Suprapubic skin (tissue), 4 donors: ENCODE data around the gene UGT1A4. TPM values are rescaled to one million over a fixed set of nuclear protein-coding genes. Genes with fewer than 3 reads are reported as not detected.

Experiments
- DNase-seq, 2 donors: peaks; one replicate each; pipeline ENCODE4 v3.0.0-alpha.2; 2019; ENCODE audit warnings: low spot score in 2 of 2
- H3K27ac ChIP-seq: fragments of 200-600 bp; sonication (generic); one replicate; pipeline ENCODE4 v1.5.1; 2019
- H3K27me3 ChIP-seq: fragments of 200-600 bp; sonication (generic); one replicate; pipeline ENCODE4 v1.5.1; 2019
- H3K36me3 ChIP-seq: fragments of 200-600 bp; sonication (generic); one replicate; pipeline ENCODE4 v1.5.1; 2019
- H3K4me1 ChIP-seq: fragments of 200-600 bp; sonication (generic); one replicate; pipeline ENCODE4 v1.5.1; 2019
- H3K4me3 ChIP-seq: fragments of 200-600 bp; sonication (generic); one replicate; pipeline ENCODE4 v1.5.1; 2019; ENCODE audit warnings: mild to moderate bottlenecking
- H3K9me3 ChIP-seq: fragments of 200-600 bp; sonication (generic); one replicate; pipeline ENCODE4 v1.5.1; 2019
- CTCF ChIP-seq, 2 donors: fragments of 200-600 bp in 1 of 2; fragments of 450-650 bp in 1 of 2; sonication (generic) in 1 of 2; IDR thresholded peaks; one replicate each; pipeline ENCODE4 v1.5.1; 2016 to 2019; ENCODE audit warnings: antibody characterized with exemption in 2 of 2, mild to moderate bottlenecking in 1 of 2, moderate library complexity in 1 of 2
- EP300 ChIP-seq: sonication (generic); formaldehyde crosslinking; IDR thresholded peaks from one replicate; pipeline ENCODE4 v1.6.1; 2017; ENCODE audit warnings: antibody characterized with exemption
- POLR2A ChIP-seq, 2 donors: fragments of 450-650 bp; IDR thresholded peaks; one replicate each; pipeline ENCODE4 v1.6.1; 2017; ENCODE audit warnings: antibody characterized with exemption in 2 of 2, mild to moderate bottlenecking in 2 of 2, moderate library complexity in 2 of 2
- POLR2AphosphoS5 ChIP-seq, 3 donors: sonication (generic); formaldehyde crosslinking; IDR thresholded peaks; one replicate each; pipeline ENCODE4 v1.6.1; 2017; ENCODE audit warnings: antibody characterized with exemption in 3 of 3
- WGBS: methylation state at CpG from one replicate; pipeline ENCODE4 v1.1.5; 2018; 5-methylcytosine and 5-hydroxymethylcytosine counted together
- total RNA-seq, 4 donors: library from RNA; depleted of rRNA; stranded (reverse); fragments of >200 nt; gene quantifications; one replicate each; pipeline ENCODE4 v1.1.0, GENCODE V29; 2016

UGT1A4 gene
- total RNA-seq, result 1 to 10 TPM in 3 of 4 donors, not detected in 1; 1.8 to 2.6 (median 2.3) TPM

GRCh38 chr2:233718552-233718951, at the start of gene UGT1A4:
UGT1A4 (plus strand) TSS chr2:233718736; CDS start chr2:233718821, 85 bp downstream.
- WGBS, result 82% methylated on average over 7 of the region's 7 CpGs

GRCh38 chr2:233671290-233672161, 47.0 kb upstream of the UGT1A4 start, which contains the start of gene UGT1A9:
UGT1A9 (plus strand) TSS chr2:233671898; CDS start chr2:233671935, 37 bp downstream.
- Histone ChIP-seq H3K9me3 (no peaks in the 10 kb centered on the region), H3K27me3 (no peaks in the 10 kb centered on the region), H3K4me3 (no peak within 1 kb of the TSS), H3K27ac (no peak within 1 kb of the TSS), H3K36me3 (no peaks in the 10 kb centered on the region), H3K4me1 (no peaks in the 10 kb centered on the region)
- 92% methylated on average over 5 of the region's 5 CpGs for WGBS
- no peak for DNase-seq
- no peak for TF ChIP-seq CTCF (IDR thresholded peaks at IDR 0.05)
- no peak for TF ChIP-seq POLR2A (IDR thresholded peaks at IDR 0.05)
- no peak for TF ChIP-seq EP300
- no peak for TF ChIP-seq POLR2AphosphoS5 (IDR thresholded peaks at IDR 0.05)

More at GRCh38 chr2:233718552-233718951, at the start of gene UGT1A4:
- DNase-seq, result no peak
- H3K36me3 ChIP-seq, result no peaks in the 10 kb centered on the region
- peaks cover 4% of the 10 kb centered on the region for H3K27me3 ChIP-seq
- TF ChIP-seq POLR2A (IDR thresholded peaks at IDR 0.05), result no peak
- TF ChIP-seq CTCF (IDR thresholded peaks at IDR 0.05), result no peak
- TF ChIP-seq POLR2AphosphoS5 (IDR thresholded peaks at IDR 0.05), result no peak
- no peak for TF ChIP-seq EP300
- H3K9me3 ChIP-seq, result no peaks in the 10 kb centered on the region
- H3K4me3 ChIP-seq, result no peak within 1 kb of the TSS
- H3K4me1 ChIP-seq, result no peaks in the 10 kb centered on the region
- no peak within 1 kb of the TSS for H3K27ac ChIP-seq

GRCh38 chr2:233672886-233673285, 45.6 kb upstream of the UGT1A4 start:
- TF ChIP-seq EP300, result no peak
- no peak for TF ChIP-seq POLR2AphosphoS5 (IDR thresholded peaks at IDR 0.05)
- no peak for TF ChIP-seq CTCF (IDR thresholded peaks at IDR 0.05)
- TF ChIP-seq POLR2A (IDR thresholded peaks at IDR 0.05), result no peak
- Histone ChIP-seq H3K4me3 (no peak overlapping the region), H3K36me3 (no peaks in the 10 kb centered on the region), H3K9me3 (no peaks in the 10 kb centered on the region), H3K27me3 (no peaks in the 10 kb centered on the region), H3K27ac (no peak overlapping the region), H3K4me1 (no peaks in the 10 kb centered on the region)
- 87% methylated on average over 3 of the region's 3 CpGs for WGBS
- no peak for DNase-seq

GRCh38 chr2:233673896-233674295, 44.6 kb upstream of the UGT1A4 start:
- no peaks in the 10 kb centered on the region for H3K4me1 ChIP-seq
- H3K4me3 ChIP-seq, result no peak overlapping the region
- no peaks in the 10 kb centered on the region for H3K36me3 ChIP-seq
- TF ChIP-seq POLR2AphosphoS5 (IDR thresholded peaks at IDR 0.05), result no peak
- no peak for TF ChIP-seq CTCF (IDR thresholded peaks at IDR 0.05)
- H3K9me3 ChIP-seq, result no peaks in the 10 kb centered on the region
- no peak for DNase-seq
- no peaks in the 10 kb centered on the region for H3K27me3 ChIP-seq
- H3K27ac ChIP-seq, result no peak overlapping the region

- no peak for TF ChIP-seq POLR2AphosphoS5 (IDR thresholded peaks at IDR 0.05)
- TF ChIP-seq CTCF (IDR thresholded peaks at IDR 0.05), result no peak
- TF ChIP-seq EP300, result no peak
- no peak for TF ChIP-seq POLR2A (IDR thresholded peaks at IDR 0.05)
- H3K9me3 ChIP-seq, result no peaks in the 10 kb centered on the region
- H3K4me3 ChIP-seq, result no peak overlapping the region
- no peaks in the 10 kb centered on the region for H3K36me3 ChIP-seq
- no peak overlapping the region for H3K27ac ChIP-seq
- no peaks in the 10 kb centered on the region for H3K27me3 ChIP-seq
- 64% methylated on average over 1 of the region's 1 CpG for WGBS
- no peak for DNase-seq
- no peaks in the 10 kb centered on the region for H3K4me1 ChIP-seq
Measured at GRCh38 chr2:233674314-233674713, 44.2 kb upstream of the UGT1A4 start.
